DOHH2 (cell line): ENCODE data around the gene ACSF3.

Experiments used
- H3F3A ChIP-seq: fragments of 200-600 bp; sonication (generic), shearing (Covaris generic); 2 replicates; pipeline ENCODE4 v1.6.0; 2016; ENCODE audit warnings: antibody characterized with exemption, mild to moderate bottlenecking; ENCODE audit not compliant: control insufficient read depth, insufficient read depth
- H3K27ac ChIP-seq: fragments of 200-600 bp; sonication (generic); 2 replicates; pipeline ENCODE4 v1.5.1; 2014; ENCODE audit warnings: low read depth, mild to moderate bottlenecking, low read length, moderate library complexity
- H3K27me3 ChIP-seq: fragments of 200-600 bp; sonication (generic); 2 replicates; pipeline ENCODE4 v1.6.1; 2014; ENCODE audit warnings: mild to moderate bottlenecking, low read length, mixed read lengths; ENCODE audit not compliant: control insufficient read depth
- H3K36me3 ChIP-seq: fragments of 200-600 bp; sonication (generic); 2 replicates; pipeline ENCODE4 v1.6.1; 2014; ENCODE audit warnings: mild to moderate bottlenecking, low read length, moderate library complexity, mixed read lengths; ENCODE audit not compliant: control insufficient read depth
- H3K4me1 ChIP-seq: fragments of 200-600 bp; sonication (generic); 2 replicates; pipeline ENCODE4 v1.6.1; 2014; ENCODE audit warnings: mild to moderate bottlenecking, low read length, mixed read lengths; ENCODE audit not compliant: control insufficient read depth
- H3K4me2 ChIP-seq: fragments of 200-600 bp; sonication (generic); 2 replicates; pipeline ENCODE4 v1.6.0; 2014; ENCODE audit warnings: mild to moderate bottlenecking, low read length, moderate library complexity
- H3K4me3 ChIP-seq: fragments of 200-600 bp; sonication (generic); 2 replicates; pipeline ENCODE4 v1.5.1; 2014; ENCODE audit warnings: mild to moderate bottlenecking, low read length, mixed read lengths
- H3K79me2 ChIP-seq: fragments of 200-600 bp; sonication (generic); 2 replicates; pipeline ENCODE4 v1.6.1; 2014; ENCODE audit warnings: mild to moderate bottlenecking, low read length, mixed read lengths; ENCODE audit not compliant: control insufficient read depth
- H3K9me2 ChIP-seq: fragments of 200-600 bp; sonication (generic); replicated peaks from 2 replicates; pipeline ENCODE4 v1.6.1; 2014; ENCODE audit warnings: mild to moderate bottlenecking, low read length, mixed read lengths; ENCODE audit not compliant: control insufficient read depth
- H3K9me3 ChIP-seq: fragments of 200-600 bp; sonication (generic); 2 replicates; pipeline ENCODE4 v1.6.1; 2014; ENCODE audit warnings: antibody characterized with exemption, low read length, mixed read lengths; ENCODE audit not compliant: control insufficient read depth, insufficient read depth
- H4K20me1 ChIP-seq: fragments of 200-600 bp; sonication (generic); 2 replicates; pipeline ENCODE4 v1.6.0; 2014; ENCODE audit warnings: low read depth, mild to moderate bottlenecking, antibody characterized with exemption, low read length, moderate library complexity; ENCODE audit not compliant: control insufficient read depth, insufficient read depth
- CTCF ChIP-seq: fragments of 200-600 bp; sonication (generic); IDR thresholded peaks from one replicate; pipeline ENCODE4 v1.5.1; 2014; ENCODE audit warnings: antibody characterized with exemption, mild to moderate bottlenecking, low read depth, low read length; ENCODE audit not compliant: poor library complexity, severe bottlenecking
- EZH2phosphoT487 ChIP-seq: fragments of 200-600 bp; sonication (generic); IDR thresholded peaks from 2 replicates; pipeline ENCODE4 v1.6.1; 2017; ENCODE audit warnings: borderline replicate concordance, mild to moderate bottlenecking, antibody characterized with exemption, low read length, moderate library complexity, mixed read lengths

Gene ACSF3

DNA sequence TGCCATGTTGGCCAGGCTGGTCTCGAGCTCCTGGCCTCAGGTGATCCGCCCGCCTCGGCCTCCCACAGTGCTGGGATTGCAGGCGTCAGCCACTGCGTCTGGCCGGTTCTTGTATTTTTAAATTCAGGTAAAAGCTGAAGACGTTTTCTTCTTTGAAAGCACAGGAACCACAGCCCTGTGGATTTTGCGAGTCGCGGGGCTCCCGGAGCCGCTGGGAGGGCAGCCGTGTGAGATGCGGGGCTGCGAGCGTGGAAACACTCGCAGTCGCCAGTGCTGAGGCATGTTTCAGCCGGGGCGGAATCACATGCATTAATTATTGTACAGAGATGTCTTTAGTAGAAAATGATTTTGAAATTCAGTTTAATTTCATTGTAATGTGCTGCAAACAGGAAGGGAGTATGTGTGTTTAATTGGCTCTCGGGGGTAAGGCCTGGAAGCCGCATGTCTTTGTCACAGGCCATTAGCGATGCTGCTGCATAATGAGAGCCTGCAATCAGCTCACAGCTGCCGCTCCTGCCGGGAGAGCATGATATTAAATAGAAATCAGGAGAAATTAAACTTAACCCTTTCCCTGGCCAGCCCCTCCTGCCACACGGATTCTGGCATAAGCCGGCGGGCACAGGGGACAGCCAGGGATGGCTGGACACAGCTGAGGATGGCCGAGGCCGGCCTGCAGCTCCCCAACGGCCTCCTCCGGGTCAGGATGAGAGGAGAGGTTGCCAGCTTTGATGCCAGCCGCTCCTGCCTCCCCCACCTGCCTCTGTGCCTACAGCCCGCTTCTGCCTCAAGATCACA is 42.5 kb downstream of the ACSF3 start:
- Histone ChIP-seq H3K4me3 (no peak overlapping the region), H4K20me1 (no peaks in the 10 kb centered on the region), H3K9me2 (no peaks in the 10 kb centered on the region), H3K36me3 (peaks cover 91% of the 10 kb centered on the region), H3K27me3 (no peaks in the 10 kb centered on the region), H3K4me2 (no peak overlapping the region), H3K9me3 (no peaks in the 10 kb centered on the region), H3K79me2 (peaks cover 28% of the 10 kb centered on the region), H3K27ac (no peak overlapping the region), H3F3A (no peaks in the 10 kb centered on the region), H3K4me1 (no peaks in the 10 kb centered on the region)
- TF ChIP-seq CTCF (no peak), EZH2phosphoT487 (no peak)

DNA sequence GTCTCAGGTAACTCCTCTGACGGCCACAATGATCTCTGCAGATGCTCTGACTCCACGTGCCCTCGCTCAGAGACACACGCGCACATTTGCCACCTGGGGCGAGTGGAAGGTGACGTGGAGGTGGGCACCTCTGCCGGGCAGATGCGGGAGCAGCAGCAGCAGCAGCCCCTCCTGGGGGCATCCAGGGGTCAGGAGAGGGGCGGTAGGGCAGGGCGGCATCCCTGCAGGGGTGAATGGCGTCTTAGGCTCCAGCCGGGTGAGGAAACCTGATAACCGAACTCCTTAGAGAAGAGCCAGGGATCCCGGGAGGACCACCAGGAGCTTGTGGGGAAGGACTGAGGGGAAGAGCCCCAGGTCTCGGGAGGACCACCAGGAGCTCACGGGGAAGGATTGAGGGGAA is 43.3 kb downstream of the ACSF3 start:
- H3K27ac ChIP-seq: no peak overlapping the region
- H3K36me3 ChIP-seq: peaks cover 91% of the 10 kb centered on the region
- H3K9me3 ChIP-seq: no peaks in the 10 kb centered on the region
- no peaks in the 10 kb centered on the region for H4K20me1 ChIP-seq
- no peaks in the 10 kb centered on the region for H3K4me1 ChIP-seq
- no peak for TF ChIP-seq CTCF
- TF ChIP-seq EZH2phosphoT487: no peak
- H3K79me2 ChIP-seq: peaks cover 20% of the 10 kb centered on the region
- no peak overlapping the region for H3K4me2 ChIP-seq
- H3K4me3 ChIP-seq: no peak overlapping the region
- no peaks in the 10 kb centered on the region for H3K27me3 ChIP-seq
- no peaks in the 10 kb centered on the region for H3F3A ChIP-seq
- H3K9me2 ChIP-seq: no peaks in the 10 kb centered on the region

GRCh38 chr16:89137666-89138512 is 44.2 kb downstream of the ACSF3 start:
- TF ChIP-seq CTCF (no peak), EZH2phosphoT487 (no peak)
- no peaks in the 10 kb centered on the region for H3K9me2 ChIP-seq
- no peak overlapping the region for H3K4me3 ChIP-seq
- no peaks in the 10 kb centered on the region for H4K20me1 ChIP-seq
- peaks cover 91% of the 10 kb centered on the region for H3K36me3 ChIP-seq
- no peaks in the 10 kb centered on the region for H3K4me1 ChIP-seq
- H3K79me2 ChIP-seq: peaks cover 11% of the 10 kb centered on the region
- no peaks in the 10 kb centered on the region for H3F3A ChIP-seq
- H3K27ac ChIP-seq: no peak overlapping the region
- no peaks in the 10 kb centered on the region for H3K9me3 ChIP-seq
- no peaks in the 10 kb centered on the region for H3K27me3 ChIP-seq
- H3K4me2 ChIP-seq: no peak overlapping the region
